Astrocyte (in vitro differentiated cells and primary cell): ENCODE measurements around the gene MCF2L.

Source experiments
- CTCF ChIP-seq: IDR thresholded peaks from 2 replicates; pipeline ENCODE4 v1.5.1; 2011; ENCODE audit warnings: low read depth, mild to moderate bottlenecking, inconsistent platforms, low read length, moderate library complexity; ENCODE audit not compliant: insufficient read depth
- EZH2 ChIP-seq: IDR thresholded peaks from 2 replicates; pipeline ENCODE4 v1.6.1; 2012; ENCODE audit warnings: mild to moderate bottlenecking, low read length, inconsistent platforms; ENCODE audit not compliant: insufficient read depth

GRCh38 chr13:113139577-113139976 is 170.6 kb downstream of the MCF2L start:
- TF ChIP-seq CTCF (no peak), EZH2 (no peak)
